Measurements from ENCODE around the gene NRCAM. TPM values are rescaled to one million over a fixed set of nuclear protein-coding genes. Genes with fewer than 3 reads are reported as not detected.

NRCAM gene
- total RNA-seq, 6 experiments from 2014 or later, result 0.27 to 0.51 (median 0.40) TPM

DNA sequence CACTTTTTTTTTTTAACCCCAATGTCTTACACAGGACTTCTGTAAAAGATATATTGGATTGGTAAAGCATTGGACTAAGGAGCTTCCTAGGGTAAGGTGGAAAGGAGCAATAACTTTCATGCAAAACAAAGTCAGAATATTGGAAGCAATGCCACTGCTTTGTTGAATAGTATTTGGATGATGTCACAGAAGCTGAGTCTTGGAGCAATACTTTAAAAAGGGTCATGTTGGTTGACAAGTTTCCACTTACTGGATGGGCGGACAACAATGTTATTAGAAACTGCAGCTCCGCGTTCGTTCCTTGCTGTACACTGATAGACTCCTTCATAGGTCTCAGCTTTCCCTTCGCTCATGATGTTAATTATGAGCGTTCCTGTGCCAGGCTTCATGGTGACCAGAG, 224.2 kb downstream of the NRCAM start:
- H3K4me1 Mint-ChIP-seq (ENCODE audit: low read depth), result peaks cover 60% of the 10 kb centered on the region
- no peaks in the 10 kb centered on the region for H3K27me3 Mint-ChIP-seq (ENCODE audit: insufficient read depth)
- H3K4me3 Mint-ChIP-seq, result no peak overlapping the region
- no peaks in the 10 kb centered on the region for H3K9me3 Mint-ChIP-seq
- no peaks in the 10 kb centered on the region for H3K36me3 Mint-ChIP-seq (ENCODE audit: low read depth)
- DNase-seq, result no peak
- H3K27ac Mint-ChIP-seq, result no peak overlapping the region
- TF ChIP-seq, protein P1, sequence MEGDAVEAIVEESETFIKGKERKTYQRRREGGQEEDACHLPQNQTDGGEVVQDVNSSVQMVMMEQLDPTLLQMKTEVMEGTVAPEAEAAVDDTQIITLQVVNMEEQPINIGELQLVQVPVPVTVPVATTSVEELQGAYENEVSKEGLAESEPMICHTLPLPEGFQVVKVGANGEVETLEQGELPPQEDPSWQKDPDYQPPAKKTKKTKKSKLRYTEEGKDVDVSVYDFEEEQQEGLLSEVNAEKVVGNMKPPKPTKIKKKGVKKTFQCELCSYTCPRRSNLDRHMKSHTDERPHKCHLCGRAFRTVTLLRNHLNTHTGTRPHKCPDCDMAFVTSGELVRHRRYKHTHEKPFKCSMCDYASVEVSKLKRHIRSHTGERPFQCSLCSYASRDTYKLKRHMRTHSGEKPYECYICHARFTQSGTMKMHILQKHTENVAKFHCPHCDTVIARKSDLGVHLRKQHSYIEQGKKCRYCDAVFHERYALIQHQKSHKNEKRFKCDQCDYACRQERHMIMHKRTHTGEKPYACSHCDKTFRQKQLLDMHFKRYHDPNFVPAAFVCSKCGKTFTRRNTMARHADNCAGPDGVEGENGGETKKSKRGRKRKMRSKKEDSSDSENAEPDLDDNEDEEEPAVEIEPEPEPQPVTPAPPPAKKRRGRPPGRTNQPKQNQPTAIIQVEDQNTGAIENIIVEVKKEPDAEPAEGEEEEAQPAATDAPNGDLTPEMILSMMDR (IDR thresholded peaks at IDR 0.05), result no peak

DNA sequence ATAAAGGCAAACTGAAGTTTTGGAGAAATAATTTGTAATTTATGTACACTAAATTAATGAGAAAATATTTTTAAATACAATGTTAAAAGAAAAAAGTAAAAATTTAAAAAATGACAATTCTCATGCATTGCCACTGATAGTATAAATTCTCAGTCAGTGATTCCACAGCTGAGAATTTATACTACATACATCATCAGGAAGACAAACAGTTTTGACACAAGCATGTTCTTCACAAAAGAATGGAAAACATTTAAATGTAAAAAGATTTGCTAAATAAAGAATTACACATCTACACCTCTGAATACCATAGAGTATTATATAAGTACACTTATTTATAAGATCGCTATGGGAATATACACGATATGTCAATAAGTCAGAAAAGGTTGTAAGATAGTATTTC, 225.0 kb downstream of the NRCAM start:
- Mint-ChIP-seq H3K9me3 (no peaks in the 10 kb centered on the region), H3K36me3 (ENCODE audit: low read depth) (no peaks in the 10 kb centered on the region), H3K27me3 (ENCODE audit: insufficient read depth) (no peaks in the 10 kb centered on the region), H3K27ac (no peak overlapping the region), H3K4me1 (ENCODE audit: low read depth) (peaks cover 62% of the 10 kb centered on the region), H3K4me3 (no peak overlapping the region)
- TF ChIP-seq, protein P1 (IDR thresholded peaks at IDR 0.05), result no peak
- DNase-seq, result no peak

DNA sequence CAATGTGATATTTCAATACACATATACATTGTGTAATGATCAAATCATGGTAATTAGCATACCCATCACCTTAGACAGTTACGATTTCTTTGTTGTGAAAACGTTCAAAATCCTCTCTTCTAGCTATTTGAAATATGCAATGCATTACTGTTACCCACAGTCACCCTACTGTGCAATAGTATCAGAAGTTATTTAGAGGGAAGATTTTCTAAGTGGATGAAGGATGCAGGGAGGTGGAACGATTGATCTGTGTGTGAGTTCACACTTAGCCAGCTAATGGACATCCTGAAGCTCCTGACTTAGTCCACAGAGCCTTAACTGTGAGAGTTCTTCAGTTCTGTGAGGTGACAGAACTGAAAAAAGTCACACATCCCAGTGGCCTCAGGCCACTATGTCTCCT, 228.9 kb downstream of the NRCAM start:
- no peak for DNase-seq
- no peaks in the 10 kb centered on the region for H3K36me3 Mint-ChIP-seq (ENCODE audit: low read depth)
- no peak overlapping the region; the same call in 1 of the 2 replicates for H3K27ac Mint-ChIP-seq
- TF ChIP-seq, protein P1 (IDR thresholded peaks at IDR 0.05), result no peak
- H3K9me3 Mint-ChIP-seq, result no peaks in the 10 kb centered on the region
- H3K4me3 Mint-ChIP-seq, result no peak overlapping the region
- peaks cover 37% of the 10 kb centered on the region for H3K4me1 Mint-ChIP-seq (ENCODE audit: low read depth)
- no peaks in the 10 kb centered on the region for H3K27me3 Mint-ChIP-seq (ENCODE audit: insufficient read depth)

DNA sequence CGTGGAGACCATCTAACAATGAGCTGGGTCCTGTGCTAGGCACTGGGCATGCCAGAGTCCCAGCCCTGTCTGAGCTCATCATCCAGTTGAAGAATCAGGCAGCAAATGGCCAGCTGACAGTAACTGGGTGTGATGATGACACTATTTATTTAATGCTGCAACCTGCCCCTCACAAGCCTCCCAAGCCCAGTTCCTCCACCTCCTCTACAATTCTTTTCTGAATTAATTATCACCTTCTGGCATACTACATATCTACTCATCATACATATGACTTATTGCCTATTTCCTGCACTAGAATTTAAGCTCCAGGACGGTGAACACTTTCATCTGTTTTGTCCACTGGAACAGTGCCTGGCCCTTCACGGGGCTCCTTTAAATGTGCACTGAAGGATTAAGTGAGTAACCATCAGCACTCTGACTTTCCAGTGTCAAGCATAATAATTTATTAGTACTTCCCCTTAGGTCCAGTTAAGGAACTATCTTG, 229.4 kb downstream of the NRCAM start:
- Mint-ChIP-seq H3K9me3 (no peaks in the 10 kb centered on the region), H3K36me3 (ENCODE audit: low read depth) (no peaks in the 10 kb centered on the region), H3K4me1 (ENCODE audit: low read depth) (peaks cover 38% of the 10 kb centered on the region), H3K27me3 (ENCODE audit: insufficient read depth) (no peaks in the 10 kb centered on the region), H3K27ac (no peak overlapping the region; the same call in 1 of the 2 replicates), H3K4me3 (no peak overlapping the region)
- no peak for DNase-seq
- TF ChIP-seq, protein P1 (IDR thresholded peaks at IDR 0.05), result no peak

DNA sequence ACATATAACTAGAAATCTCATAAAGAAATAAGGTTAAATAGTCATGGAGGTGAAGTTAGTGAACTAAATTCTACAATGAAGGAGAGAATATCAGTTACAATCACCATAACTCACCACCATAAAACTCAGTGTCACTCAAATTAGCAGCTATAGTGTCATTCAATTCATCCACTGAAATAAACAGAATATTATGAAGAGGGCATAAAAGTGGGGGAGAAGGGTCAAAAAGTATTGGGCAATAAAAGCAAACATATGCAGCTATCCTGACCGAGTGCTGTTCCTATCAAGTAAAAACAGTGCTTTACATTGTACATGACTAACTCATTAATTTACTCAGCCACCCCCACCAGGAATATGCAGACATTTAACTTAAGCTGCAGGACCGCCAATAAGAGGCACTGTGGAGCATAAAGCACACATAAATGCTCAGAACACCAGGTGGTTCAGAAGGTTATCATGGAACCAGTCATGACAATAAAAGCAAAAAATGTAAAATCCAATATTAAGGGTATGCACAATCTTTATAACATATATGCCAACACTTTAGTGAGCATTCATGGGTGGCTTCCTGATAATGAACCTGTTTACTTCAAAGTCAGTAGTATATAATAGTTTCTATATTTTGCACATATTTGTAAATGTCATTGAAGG, 230.6 kb downstream of the NRCAM start:
- H3K36me3 Mint-ChIP-seq (ENCODE audit: low read depth), result no peaks in the 10 kb centered on the region
- peaks cover 32% of the 10 kb centered on the region for H3K4me1 Mint-ChIP-seq (ENCODE audit: low read depth)
- no peak for DNase-seq
- no peaks in the 10 kb centered on the region for H3K27me3 Mint-ChIP-seq (ENCODE audit: insufficient read depth)
- H3K9me3 Mint-ChIP-seq, result no peaks in the 10 kb centered on the region
- H3K27ac Mint-ChIP-seq, result no peak overlapping the region
- TF ChIP-seq, protein P1 (IDR thresholded peaks at IDR 0.05), result no peak
- H3K4me3 Mint-ChIP-seq, result no peak overlapping the region
